ENCODE results near the gene FHOD3. TPM values are rescaled to one million over a fixed set of nuclear protein-coding genes. Genes with fewer than 3 reads are reported as not detected.
A peak's percentile ranks its signal among the peaks of the same experiment; 100 is the strongest.

Gene FHOD3
- total RNA-seq, 1 experiment from 2014 or later: 18.1 TPM

DNA sequence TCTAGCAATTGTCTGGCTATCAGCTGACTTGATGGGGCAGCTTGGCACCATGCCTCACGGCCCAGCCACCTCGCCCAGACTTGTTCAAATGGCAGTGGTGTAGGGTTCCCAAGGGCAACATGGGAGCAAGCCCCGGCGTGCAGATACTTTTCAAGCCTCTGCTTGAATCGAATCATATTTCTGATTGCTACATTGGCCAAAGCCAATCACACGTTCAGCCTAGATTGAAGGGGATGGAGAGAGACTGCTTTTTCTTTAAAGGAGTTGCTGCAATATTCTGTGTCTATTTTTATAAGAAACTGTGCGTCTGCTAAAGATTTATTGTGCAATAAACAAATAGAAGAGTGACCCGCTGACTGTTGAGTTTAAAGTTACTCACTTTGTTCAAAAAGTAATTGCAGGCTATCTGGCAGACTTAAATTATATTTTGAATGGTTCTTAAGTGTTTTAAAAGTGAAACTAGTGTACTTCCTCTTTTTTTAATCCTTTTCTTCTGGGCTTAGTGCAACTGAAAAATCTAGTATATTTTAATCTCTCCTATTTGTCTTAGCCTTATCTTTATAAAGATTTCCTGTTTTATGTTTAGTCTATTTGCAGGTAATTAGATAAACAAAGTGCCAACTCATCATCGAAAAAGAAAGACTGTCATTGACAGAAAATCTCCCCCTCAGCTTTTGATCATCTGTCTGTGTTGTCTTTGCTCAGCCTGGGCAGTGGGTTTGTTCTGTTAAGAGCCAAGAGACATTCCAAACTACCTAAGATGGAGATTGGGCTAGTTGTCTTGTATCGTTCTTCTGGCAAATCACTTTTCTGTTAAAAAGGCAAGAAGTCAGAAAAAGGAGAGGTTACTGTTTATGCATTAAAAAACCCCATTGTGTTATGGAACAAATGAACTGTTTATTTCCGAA lies 375.2 kb downstream of the FHOD3 start:
- Histone ChIP-seq H2AFZ (ENCODE audit: low read length) (no peak overlapping the region), H3K27me3 (ENCODE audit: low read length) (no peaks in the 10 kb centered on the region), H3K9ac (ENCODE audit: low read length) (no peak overlapping the region), H3K9me3 (ENCODE audit: low read length) (no peaks in the 10 kb centered on the region), H4K20me1 (ENCODE audit: low read length) (no peaks in the 10 kb centered on the region), H3F3A (ENCODE audit: low read length, unreplicated experiment) (no peaks in the 10 kb centered on the region), H3K27ac (ENCODE audit: low read length) (no peak overlapping the region), H3K79me2 (ENCODE audit: low read length) (no peaks in the 10 kb centered on the region), H3K36me3 (ENCODE audit: low read depth, low read length) (no peaks in the 10 kb centered on the region), H3K9me2 (replicated peaks; ENCODE audit: low read length) (no peaks in the 10 kb centered on the region), H3K4me3 (ENCODE audit: low read length) (peak overlapping the region; percentile 7; the same call in 1 of the 2 replicates), H3K4me2 (ENCODE audit: low read length) (peak overlapping the region; percentile 48), H3K4me1 (ENCODE audit: insufficient read depth, low read length) (0 out of 2 replicates have a peak, but pooled peaks cover 10% of the 10 kb centered on the region)
- TF ChIP-seq EZH2 (IDR thresholded peaks at IDR 0.05; ENCODE audit: low read length, unreplicated experiment): no peak
- TF ChIP-seq, protein P1, sequence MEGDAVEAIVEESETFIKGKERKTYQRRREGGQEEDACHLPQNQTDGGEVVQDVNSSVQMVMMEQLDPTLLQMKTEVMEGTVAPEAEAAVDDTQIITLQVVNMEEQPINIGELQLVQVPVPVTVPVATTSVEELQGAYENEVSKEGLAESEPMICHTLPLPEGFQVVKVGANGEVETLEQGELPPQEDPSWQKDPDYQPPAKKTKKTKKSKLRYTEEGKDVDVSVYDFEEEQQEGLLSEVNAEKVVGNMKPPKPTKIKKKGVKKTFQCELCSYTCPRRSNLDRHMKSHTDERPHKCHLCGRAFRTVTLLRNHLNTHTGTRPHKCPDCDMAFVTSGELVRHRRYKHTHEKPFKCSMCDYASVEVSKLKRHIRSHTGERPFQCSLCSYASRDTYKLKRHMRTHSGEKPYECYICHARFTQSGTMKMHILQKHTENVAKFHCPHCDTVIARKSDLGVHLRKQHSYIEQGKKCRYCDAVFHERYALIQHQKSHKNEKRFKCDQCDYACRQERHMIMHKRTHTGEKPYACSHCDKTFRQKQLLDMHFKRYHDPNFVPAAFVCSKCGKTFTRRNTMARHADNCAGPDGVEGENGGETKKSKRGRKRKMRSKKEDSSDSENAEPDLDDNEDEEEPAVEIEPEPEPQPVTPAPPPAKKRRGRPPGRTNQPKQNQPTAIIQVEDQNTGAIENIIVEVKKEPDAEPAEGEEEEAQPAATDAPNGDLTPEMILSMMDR (conservative IDR thresholded peaks at IDR 0.05; ENCODE audit: low read depth, low read length): no peak
- TF ChIP-seq EZH2phosphoT487 (IDR thresholded peaks at IDR 0.05; ENCODE audit: borderline replicate concordance, low read length): no peak
- ATAC-seq (peak; percentile 40; the same call in 1 of the 2 replicates), DNase-seq (peak; percentile 25)
- POLR2A ChIA-PET (ENCODE audit: unreplicated experiment): no interaction called here
- intact Hi-C loops (cut with micrococcal nuclease): no loop called here
- no TSS peak for BruUV-seq (replicated peaks)
- CTCF ChIA-PET: no interaction called here

DNA sequence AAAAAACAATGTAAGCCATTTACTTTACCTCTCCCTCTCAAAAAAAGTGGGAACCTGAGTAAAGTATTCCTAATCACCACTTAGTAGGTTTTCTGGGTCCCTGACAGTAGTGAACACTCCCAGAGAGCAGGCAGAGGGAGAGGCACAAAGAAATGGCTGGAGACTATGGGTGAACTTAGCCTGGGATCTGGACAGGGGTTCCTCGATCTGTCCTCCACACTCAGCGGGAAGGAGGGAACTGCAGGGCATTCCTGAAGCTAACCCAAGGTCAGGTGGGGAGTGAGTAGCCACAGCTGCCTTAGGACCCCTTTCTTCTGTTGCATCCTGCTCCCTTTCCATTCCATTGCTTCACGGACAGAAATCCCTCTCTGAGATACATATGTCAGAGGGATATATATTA lies 375.9 kb downstream of the FHOD3 start:
- Histone ChIP-seq H3K4me1 (ENCODE audit: insufficient read depth, low read length) (0 out of 2 replicates have a peak, but pooled peaks cover 10% of the 10 kb centered on the region), H3K9me2 (replicated peaks; ENCODE audit: low read length) (no peaks in the 10 kb centered on the region), H3K4me2 (ENCODE audit: low read length) (no peak overlapping the region), H4K20me1 (ENCODE audit: low read length) (no peaks in the 10 kb centered on the region), H2AFZ (ENCODE audit: low read length) (no peak overlapping the region), H3K9ac (ENCODE audit: low read length) (no peak overlapping the region), H3K4me3 (ENCODE audit: low read length) (no peak overlapping the region), H3K36me3 (ENCODE audit: low read depth, low read length) (no peaks in the 10 kb centered on the region), H3K79me2 (ENCODE audit: low read length) (no peaks in the 10 kb centered on the region), H3K27ac (ENCODE audit: low read length) (no peak overlapping the region), H3K27me3 (ENCODE audit: low read length) (no peaks in the 10 kb centered on the region), H3F3A (ENCODE audit: low read length, unreplicated experiment) (no peaks in the 10 kb centered on the region), H3K9me3 (ENCODE audit: low read length) (no peaks in the 10 kb centered on the region)
- TF ChIP-seq EZH2 (IDR thresholded peaks at IDR 0.05; ENCODE audit: low read length, unreplicated experiment) (no peak), EZH2phosphoT487 (IDR thresholded peaks at IDR 0.05; ENCODE audit: borderline replicate concordance, low read length) (no peak)
- TF ChIP-seq, protein P1 (conservative IDR thresholded peaks at IDR 0.05; ENCODE audit: low read depth, low read length): no peak
- no peak for ATAC-seq
- DNase-seq: no peak
- ChIA-PET CTCF (no interaction called here), POLR2A (ENCODE audit: unreplicated experiment) (no interaction called here)
- no TSS peak for BruUV-seq (replicated peaks)
- intact Hi-C loops (cut with micrococcal nuclease): no loop called here

DNA sequence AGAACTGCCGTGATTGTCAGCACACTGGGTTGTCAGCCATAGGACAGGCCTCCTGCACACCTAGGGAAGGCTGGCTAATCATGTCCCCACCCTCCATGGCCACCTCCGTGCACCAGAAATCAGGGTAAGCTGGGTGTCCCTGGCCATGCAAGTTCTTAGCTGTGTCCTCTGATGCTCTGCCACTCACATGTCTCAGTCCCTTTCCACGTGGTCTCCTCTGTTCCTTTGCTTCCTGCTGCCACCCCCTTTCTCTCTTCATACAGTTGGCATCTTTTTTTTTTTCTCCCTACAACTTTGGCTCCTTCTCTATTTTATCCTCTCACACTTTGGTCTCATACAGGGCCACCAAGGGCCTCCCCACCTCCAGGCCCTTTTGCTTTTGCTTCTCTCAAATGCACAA lies 377.6 kb downstream of the FHOD3 start:
- no peaks in the 10 kb centered on the region for H3K36me3 ChIP-seq (ENCODE audit: low read depth, low read length)
- H3K9me2 ChIP-seq (replicated peaks; ENCODE audit: low read length): no peaks in the 10 kb centered on the region
- DNase-seq (no peak), ATAC-seq (no peak)
- H3K9me3 ChIP-seq (ENCODE audit: low read length): no peaks in the 10 kb centered on the region
- no peak overlapping the region for H3K27ac ChIP-seq (ENCODE audit: low read length)
- ChIA-PET POLR2A (ENCODE audit: unreplicated experiment) (interaction anchor here (0.6 kb wide), 1 partner anchor 358 kb away, joined by 3 read pairs; no protein-coding TSS in a partner anchor), CTCF (no interaction called here)
- H3K4me2 ChIP-seq (ENCODE audit: low read length): no peak overlapping the region
- no peaks in the 10 kb centered on the region for H3F3A ChIP-seq (ENCODE audit: low read length, unreplicated experiment)
- TF ChIP-seq EZH2 (IDR thresholded peaks at IDR 0.05; ENCODE audit: low read length, unreplicated experiment) (no peak), EZH2phosphoT487 (IDR thresholded peaks at IDR 0.05; ENCODE audit: borderline replicate concordance, low read length) (no peak)
- TF ChIP-seq, protein P1 (conservative IDR thresholded peaks at IDR 0.05; ENCODE audit: low read depth, low read length): no peak
- no peak overlapping the region for H2AFZ ChIP-seq (ENCODE audit: low read length)
- H4K20me1 ChIP-seq (ENCODE audit: low read length): no peaks in the 10 kb centered on the region
- 0 out of 2 replicates have a peak, but pooled peaks cover 10% of the 10 kb centered on the region for H3K4me1 ChIP-seq (ENCODE audit: insufficient read depth, low read length)
- H3K4me3 ChIP-seq (ENCODE audit: low read length): no peak overlapping the region
- no peaks in the 10 kb centered on the region for H3K79me2 ChIP-seq (ENCODE audit: low read length)
- no TSS peak for BruUV-seq (replicated peaks)
- no peak overlapping the region for H3K9ac ChIP-seq (ENCODE audit: low read length)
- intact Hi-C loops (cut with micrococcal nuclease): no loop called here
- no peaks in the 10 kb centered on the region for H3K27me3 ChIP-seq (ENCODE audit: low read length)
